Activated effector memory CD4-positive, alpha-beta T cell treated with Interleukin-2 at 50 U/mL for 16 hours (primary cell): ENCODE measurements around the gene COL15A1.

Experiments used
- DNase-seq: peaks from one replicate; pipeline ENCODE4 v3.0.0-alpha.2; 2020

Gene COL15A1

GRCh38 chr9:99062549-99062948, 118.8 kb downstream of the COL15A1 start:
- no peak for DNase-seq

DNA sequence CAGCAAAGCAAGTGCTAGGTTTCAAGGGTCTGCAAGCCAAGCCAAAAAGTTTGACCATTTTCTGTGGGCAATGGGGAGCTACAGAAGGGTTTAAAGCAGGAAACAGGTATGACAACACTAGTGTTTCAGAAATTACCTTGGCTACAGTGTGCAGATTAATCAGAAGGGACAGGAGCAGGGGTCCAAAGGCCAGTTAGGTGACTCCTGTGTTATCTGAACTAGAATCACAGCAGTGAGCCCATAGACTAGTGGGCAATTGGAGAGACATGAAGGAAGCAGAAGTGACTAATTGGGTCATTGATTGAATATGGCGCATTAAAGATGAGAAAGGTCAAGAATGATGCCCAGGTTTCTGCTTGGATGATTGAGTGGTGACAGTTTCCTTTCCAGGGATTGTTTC, 119.8 kb downstream of the COL15A1 start:
- no peak for DNase-seq

DNA sequence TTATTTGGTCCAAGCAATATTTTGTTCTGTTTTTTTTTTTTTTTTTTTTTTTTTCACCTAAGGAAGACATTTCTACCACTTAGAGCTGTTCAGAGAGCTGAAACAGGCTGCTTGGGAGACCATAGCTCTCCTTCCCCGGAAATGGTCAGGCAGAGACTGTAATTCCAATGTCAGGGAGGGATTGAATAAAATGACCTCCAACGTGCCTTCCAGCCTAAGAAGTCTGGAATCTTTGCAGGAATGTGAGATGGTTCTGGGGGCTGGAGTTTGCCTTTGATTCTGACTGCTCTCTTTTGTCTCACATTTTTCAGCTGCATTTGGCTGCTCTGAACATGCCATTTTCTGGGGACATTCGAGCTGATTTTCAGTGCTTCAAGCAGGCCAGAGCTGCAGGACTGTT, 122.9 kb downstream of the COL15A1 start:
- no peak for DNase-seq

- DNase-seq: no peak
Measured at GRCh38 chr9:99069075-99069474, 125.4 kb downstream of the COL15A1 start.

DNA sequence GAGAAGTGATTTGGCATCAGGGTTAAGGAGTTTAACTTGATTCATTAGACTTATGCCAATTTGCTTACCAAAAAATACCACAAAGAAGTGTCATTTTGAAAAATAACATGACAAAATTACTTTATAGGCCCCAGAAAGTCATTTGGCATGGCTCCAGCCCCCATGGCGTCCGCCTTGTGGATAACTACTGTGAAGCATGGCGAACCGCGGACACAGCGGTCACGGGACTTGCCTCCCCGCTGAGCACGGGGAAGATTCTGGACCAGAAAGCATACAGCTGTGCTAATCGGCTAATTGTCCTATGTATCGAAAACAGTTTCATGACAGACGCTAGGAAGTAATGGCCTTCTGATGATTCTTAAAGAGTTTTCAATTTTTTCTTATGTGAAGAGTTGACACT, 125.8 kb downstream of the COL15A1 start:
- no peak for DNase-seq

DNA sequence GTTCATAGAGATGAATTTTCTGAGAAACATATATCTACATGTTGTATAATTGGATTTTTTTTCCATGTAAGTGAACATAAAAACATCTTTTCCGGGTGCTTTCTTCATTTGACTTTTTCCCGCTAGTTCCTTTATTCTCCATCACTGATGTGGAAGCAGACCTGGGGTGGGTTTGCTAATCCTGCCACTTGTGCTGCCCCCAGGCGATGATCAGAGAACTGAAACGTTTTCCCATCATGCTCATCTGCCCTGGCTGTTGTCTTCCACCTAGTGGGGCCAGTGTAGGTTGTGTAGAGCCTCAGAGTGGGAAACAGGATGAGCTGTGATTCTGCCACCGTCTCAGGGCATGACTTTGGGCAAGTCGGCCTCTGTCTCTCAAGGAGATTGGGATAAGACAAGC, 127.0 kb downstream of the COL15A1 start:
- DNase-seq: no peak

GRCh38 chr9:99071313-99072039, 127.8 kb downstream of the COL15A1 start:
- no peak for DNase-seq

DNA sequence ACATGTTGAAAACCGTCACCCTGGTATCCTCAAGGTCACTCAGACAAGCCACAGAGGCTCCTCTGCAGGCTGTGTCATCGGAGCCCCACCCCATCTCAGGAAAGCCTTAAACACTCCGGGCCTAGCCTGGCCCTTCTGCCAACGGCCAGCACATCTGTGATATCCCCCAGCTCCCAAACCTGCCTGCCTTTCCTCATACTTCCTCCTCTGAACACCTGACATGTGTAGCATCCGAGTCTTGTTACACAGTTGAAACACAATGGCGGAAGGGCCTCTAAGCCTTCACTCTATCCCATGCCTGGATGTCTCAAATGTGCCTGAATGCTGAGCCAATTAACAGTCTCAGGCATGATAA, 128.3 kb downstream of the COL15A1 start:
- no peak for DNase-seq

- DNase-seq: no peak
Measured at GRCh38 chr9:99073347-99073746, 129.6 kb downstream of the COL15A1 start.

- DNase-seq: no peak
Measured at GRCh38 chr9:99073985-99074901, 130.5 kb downstream of the COL15A1 start.

- no peak for DNase-seq
Measured at GRCh38 chr9:99074902-99075245, 131.2 kb downstream of the COL15A1 start.

- no peak for DNase-seq
Measured at GRCh38 chr9:99075246-99075912, 131.7 kb downstream of the COL15A1 start.

GRCh38 chr9:99076030-99076429, 132.3 kb downstream of the COL15A1 start:
- no peak for DNase-seq

DNA sequence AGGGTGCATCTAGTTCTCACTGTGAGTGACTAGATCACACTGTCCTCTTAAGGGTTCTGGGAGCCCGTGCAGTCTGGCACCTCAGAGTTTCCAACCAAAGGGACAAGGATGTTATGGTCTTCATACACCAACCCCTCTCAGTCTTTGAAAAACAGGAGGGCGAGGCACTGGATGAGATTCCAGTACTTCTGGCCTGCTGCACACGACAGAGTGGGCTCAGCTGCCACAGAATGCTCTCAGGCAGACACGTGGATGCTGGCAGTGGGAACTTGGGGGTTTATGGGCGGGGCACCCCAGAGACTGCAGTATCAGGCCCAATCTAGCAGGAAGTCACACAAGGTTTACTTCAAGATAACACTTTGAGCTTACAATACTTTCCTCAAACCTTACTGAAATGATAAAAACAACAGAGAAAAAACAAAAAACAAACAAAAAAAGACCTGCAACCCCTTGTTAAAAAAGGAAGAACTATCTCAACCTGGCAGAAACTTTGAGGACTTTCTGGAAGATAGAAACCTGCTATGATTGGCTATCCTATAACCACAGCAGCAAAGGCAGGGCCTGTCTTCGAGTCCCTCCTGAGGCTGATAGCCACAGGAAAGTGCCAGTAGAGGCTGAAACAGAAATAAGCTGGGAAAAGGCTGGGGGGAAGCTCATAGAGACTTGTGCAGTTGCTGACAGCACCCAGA, 132.9 kb downstream of the COL15A1 start:
- peak; percentile 44 for DNase-seq

GRCh38 chr9:99078717-99079116, 135.0 kb downstream of the COL15A1 start:
- DNase-seq: no peak

- DNase-seq: no peak
Measured at GRCh38 chr9:99079542-99079941, 135.8 kb downstream of the COL15A1 start.

- no peak for DNase-seq
Measured at GRCh38 chr9:99083051-99083450, 139.3 kb downstream of the COL15A1 start.

DNA sequence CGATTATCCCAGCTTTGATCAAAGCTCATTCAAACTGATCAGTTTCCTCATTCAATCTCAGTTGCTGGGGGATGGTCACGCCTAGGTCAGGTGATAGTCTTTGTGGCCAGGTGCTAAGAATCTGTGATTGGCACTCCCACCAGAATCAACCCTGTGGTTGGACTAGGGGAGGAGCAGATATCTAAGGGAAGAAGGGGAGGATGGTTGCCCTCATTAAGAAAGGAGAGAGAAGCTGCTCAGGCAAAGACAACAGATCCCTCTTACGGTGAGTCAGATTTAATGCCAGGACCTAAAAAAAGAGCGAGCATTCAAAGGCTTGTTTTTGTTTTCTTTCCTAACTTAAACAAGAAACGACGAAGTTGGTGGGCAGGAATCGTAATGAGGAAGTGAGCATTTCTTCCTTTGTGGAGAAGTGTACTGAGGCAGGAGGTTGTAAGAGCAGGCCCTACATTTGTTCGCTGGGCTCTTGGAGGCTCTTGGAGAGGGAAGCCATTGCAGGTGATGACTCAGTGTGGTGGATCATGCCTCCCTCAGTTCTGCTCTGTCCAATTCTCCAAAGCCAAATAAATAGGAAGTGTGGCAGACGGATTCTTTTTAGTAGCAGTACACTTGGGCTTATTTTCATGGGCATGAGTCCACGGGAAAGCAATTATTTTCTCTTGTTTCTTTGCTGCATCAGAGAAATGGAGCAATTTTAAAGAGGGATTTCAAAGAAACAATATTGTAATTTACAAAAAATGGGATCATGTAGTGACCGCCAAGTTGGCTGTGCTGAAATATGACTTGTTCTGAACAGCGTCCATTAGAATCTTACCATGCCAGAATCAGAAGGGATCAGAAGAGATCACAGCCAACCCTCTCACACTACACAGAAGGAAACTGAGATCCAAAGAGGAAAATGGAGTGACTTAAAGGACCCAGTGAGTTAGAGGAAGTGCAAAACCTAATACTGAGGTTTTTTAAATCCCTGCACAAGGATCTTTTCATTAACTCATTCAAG, 142.5 kb downstream of the COL15A1 start:
- DNase-seq: no peak

GRCh38 chr9:99087462-99087861, 143.8 kb downstream of the COL15A1 start:
- no peak for DNase-seq

- no peak for DNase-seq
Measured at GRCh38 chr9:99090336-99091130, 146.8 kb downstream of the COL15A1 start.
